ENCODE measurements around the gene OXSR1. TPM values are rescaled to one million over a fixed set of nuclear protein-coding genes. Genes with fewer than 3 reads are reported as not detected.

The OXSR1 gene
- total RNA-seq, 1 experiment from 2014 or later: 35.1 TPM

GRCh38 chr3:38281895-38282686 lies 116.8 kb downstream of the OXSR1 start, which contains the start of gene SLC22A14:
SLC22A14 (plus strand) TSS chr3:38282294; CDS start chr3:38306027, 23,733 bp downstream.
- Histone ChIP-seq H3K4me3 (replicated peaks in 1 of 2; ENCODE audit: low read depth in 1 of 2, low read length in 2 of 2) (no peak within 1 kb of the TSS), H4K20me1 (ENCODE audit: insufficient read depth) (no peaks in the 10 kb centered on the region), H3K9me3 (ENCODE audit: control insufficient read depth in 1 of 2, insufficient read depth in 1 of 2, low read depth in 1 of 2, low read length in 2 of 2) (no peaks in the 10 kb centered on the region), H2AFZ (ENCODE audit: low read depth, low read length, poor library complexity, severe bottlenecking) (no peak within 1 kb of the TSS), H3K4me2 (ENCODE audit: low read length) (no peak within 1 kb of the TSS), H3K36me3 (ENCODE audit: control insufficient read depth in 1 of 2, insufficient read depth in 2 of 2, low read length in 2 of 2) (no peaks in the 10 kb centered on the region), H3K9me2 (ENCODE audit: insufficient read depth) (no peaks in the 10 kb centered on the region), H3K79me2 (ENCODE audit: insufficient read depth, low read length) (no peaks in the 10 kb centered on the region), H3K27ac (ENCODE audit: low read depth, low read length) (no peak within 1 kb of the TSS), H3K9ac (ENCODE audit: low read length) (no peak within 1 kb of the TSS), H3K4me1 (ENCODE audit: control insufficient read depth in 1 of 2, insufficient read depth in 2 of 2, low read length in 2 of 2) (no peaks in the 10 kb centered on the region), H3K27me3 (ENCODE audit: insufficient read depth, low read length) (no peaks in the 10 kb centered on the region)
- TF ChIP-seq RAD21 (IDR thresholded peaks at IDR 0.05; ENCODE audit: low read depth) (peak; percentile 39), EGR1 (IDR thresholded peaks at IDR 0.05; ENCODE audit: low read depth) (no peak), EZH2 (IDR thresholded peaks at IDR 0.05) (no peak), ZFX (IDR thresholded peaks at IDR 0.05) (no peak), ATF3 (IDR thresholded peaks at IDR 0.05) (no peak)
- TF ChIP-seq, protein P1, sequence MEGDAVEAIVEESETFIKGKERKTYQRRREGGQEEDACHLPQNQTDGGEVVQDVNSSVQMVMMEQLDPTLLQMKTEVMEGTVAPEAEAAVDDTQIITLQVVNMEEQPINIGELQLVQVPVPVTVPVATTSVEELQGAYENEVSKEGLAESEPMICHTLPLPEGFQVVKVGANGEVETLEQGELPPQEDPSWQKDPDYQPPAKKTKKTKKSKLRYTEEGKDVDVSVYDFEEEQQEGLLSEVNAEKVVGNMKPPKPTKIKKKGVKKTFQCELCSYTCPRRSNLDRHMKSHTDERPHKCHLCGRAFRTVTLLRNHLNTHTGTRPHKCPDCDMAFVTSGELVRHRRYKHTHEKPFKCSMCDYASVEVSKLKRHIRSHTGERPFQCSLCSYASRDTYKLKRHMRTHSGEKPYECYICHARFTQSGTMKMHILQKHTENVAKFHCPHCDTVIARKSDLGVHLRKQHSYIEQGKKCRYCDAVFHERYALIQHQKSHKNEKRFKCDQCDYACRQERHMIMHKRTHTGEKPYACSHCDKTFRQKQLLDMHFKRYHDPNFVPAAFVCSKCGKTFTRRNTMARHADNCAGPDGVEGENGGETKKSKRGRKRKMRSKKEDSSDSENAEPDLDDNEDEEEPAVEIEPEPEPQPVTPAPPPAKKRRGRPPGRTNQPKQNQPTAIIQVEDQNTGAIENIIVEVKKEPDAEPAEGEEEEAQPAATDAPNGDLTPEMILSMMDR (IDR thresholded peaks at IDR 0.05 in 2 of 3, conservative IDR thresholded peaks at IDR 0.05 in 1 of 3; ENCODE audit: borderline replicate concordance in 1 of 3, insufficient read depth in 1 of 3, low read depth in 2 of 3, low read length in 2 of 3): peak; percentile 17 to 33 (median 26); a peak in 3 of 6 replicates
- POLR2A ChIA-PET: no interaction called here
- CTCF ChIA-PET: interaction anchor here (0.8 kb wide), 1 partner anchor 164 kb away, joined by 3 read pairs; no protein-coding TSS in a partner anchor
- DNase-seq (ENCODE audit: low read depth, low spot score) (no peak), ATAC-seq (peak; percentile 65)
- intact Hi-C loops (cut with micrococcal nuclease): no loop called here
- BruUV-seq (replicated peaks): no TSS peak
- RAD21 ChIA-PET (ENCODE audit: low non-redundant PET in 1 of 2, low total read pairs in 2 of 2, uncharacterized antibody in 2 of 2, unreplicated experiment in 2 of 2): no interaction called here

Measured in HCT116 (cell line).